B cell (primary cell): Measurements from ENCODE around the gene SETD6. TPM values are rescaled to one million over a fixed set of nuclear protein-coding genes. Genes with fewer than 3 reads are reported as not detected.
A peak's percentile ranks its signal among the peaks of the same experiment; 100 is the strongest.

Experiments
- ATAC-seq: fragments of 200-7000 bp; cut with Tn5 transposase; one replicate; pipeline ENCODE4 v1.10.0; 2021; ENCODE audit warnings: low read depth, mild to moderate bottlenecking, moderate number of reproducible peaks, moderate library complexity
- CTCF ChIA-PET: fragments of 350-600 bp; sonication (Branson Sonifier 250); formaldehyde crosslinking; loops from one replicate; lab custom pipeline; 2021; ENCODE audit warnings: antibody characterized with exemption, inconsistent platforms; lab: Charles Lee
- POLR2A ChIA-PET: fragments of 350-600 bp; sonication (Branson Sonifier 250); formaldehyde crosslinking; loops from one replicate; lab custom pipeline; 2021; ENCODE audit warnings: antibody characterized with exemption; lab: Charles Lee
- DNase-seq: peaks from one replicate; pipeline ENCODE4 v3.0.0; 2013
- H2AFZ ChIP-seq: 2 replicates; pipeline ENCODE4 v1.6.1; 2012; ENCODE audit warnings: mild to moderate bottlenecking, low read depth, low read length; ENCODE audit not compliant: insufficient read depth, poor library complexity, severe bottlenecking
- H3K27ac ChIP-seq, 2 donors: 1 replicate in 1 of 2; 2 replicates in 1 of 2; pipeline ENCODE4 v1.5.1; 2012 to 2013; ENCODE audit warnings: low read length in 2 of 2, mild to moderate bottlenecking in 2 of 2, moderate library complexity in 1 of 2
- H3K27me3 ChIP-seq, 4 experiments: fragments of 200-600 bp in 1 of 4; sonication (generic) in 1 of 4; replicated peaks in 1 of 4; 1 replicate in 2 of 4; 2 replicates in 2 of 4; pipeline versions ENCODE4 v1.6.1 to v1.7.0; 2013 to 2016; ENCODE audit warnings: low read length in 3 of 4, mild to moderate bottlenecking in 2 of 4, mixed read lengths in 1 of 4, moderate library complexity in 1 of 4; ENCODE audit not compliant: insufficient read depth in 4 of 4, control insufficient read depth in 3 of 4; ENCODE audit errors: control extremely low read depth in 1 of 4
- H3K36me3 ChIP-seq, 2 experiments: replicated peaks in 1 of 2; 1 replicate in 1 of 2; 2 replicates in 1 of 2; pipeline versions ENCODE4 v1.6.1 to v1.7.1; 2013; ENCODE audit warnings: low read length in 1 of 2; ENCODE audit not compliant: insufficient read depth in 2 of 2, control insufficient read depth in 1 of 2; ENCODE audit errors: control extremely low read depth in 1 of 2, extremely low read depth in 1 of 2
- H3K4me1 ChIP-seq, 2 donors: fragments of 200-600 bp in 1 of 2; sonication (generic) in 1 of 2; 1 replicate in 1 of 2; 2 replicates in 1 of 2; pipeline versions ENCODE4 v1.5.1 to v1.6.1; 2013 to 2017; ENCODE audit warnings: low read length in 2 of 2; ENCODE audit not compliant: control insufficient read depth in 2 of 2, insufficient read depth in 2 of 2
- H3K4me2 ChIP-seq: replicated peaks from 2 replicates; pipeline ENCODE3; 2012; ENCODE audit warnings: mild to moderate bottlenecking, low read depth, low read length; ENCODE audit not compliant: poor library complexity, severe bottlenecking
- H3K4me3 ChIP-seq, 5 experiments: fragments of 200-600 bp in 1 of 5; sonication (generic) in 1 of 5; 1 replicate in 3 of 5; 2 replicates in 2 of 5; pipeline versions ENCODE4 v1.5.1 to v1.7.0; 2011 to 2016; ENCODE audit warnings: low read length in 4 of 5, mild to moderate bottlenecking in 4 of 5, low read depth in 2 of 5, control low read depth in 1 of 5, moderate library complexity in 1 of 5; ENCODE audit not compliant: insufficient read depth in 1 of 5; ENCODE audit errors: control extremely low read depth in 1 of 5, extremely low read depth in 1 of 5
- H3K79me2 ChIP-seq: fragments of 200-600 bp; sonication (generic); one replicate; pipeline ENCODE4 v1.6.0; 2016; ENCODE audit warnings: low read length; ENCODE audit not compliant: control insufficient read depth, insufficient read depth
- H3K9ac ChIP-seq: fragments of 200-600 bp; sonication (generic); 2 replicates; pipeline ENCODE4 v1.6.1; 2017; ENCODE audit warnings: mild to moderate bottlenecking, low read length, moderate library complexity
- H3K9me3 ChIP-seq, 3 donors: one replicate each; pipeline versions ENCODE4 v1.6.1 to v1.7.1; 2013; ENCODE audit warnings: low read length in 2 of 3; ENCODE audit not compliant: control insufficient read depth in 2 of 3, insufficient read depth in 1 of 3; ENCODE audit errors: control extremely low read depth in 1 of 3
- H4K20me1 ChIP-seq: 2 replicates; pipeline ENCODE4 v1.6.0; 2012; ENCODE audit warnings: mild to moderate bottlenecking, low read length; ENCODE audit not compliant: insufficient read depth, control insufficient read depth, poor library complexity, severe bottlenecking
- H3K27ac Mint-ChIP-seq: one replicate; pipeline ENCODE4 v1.8.0; 2021; ENCODE audit warnings: mixed read lengths
- H3K27me3 Mint-ChIP-seq: one replicate; pipeline ENCODE4 v1.8.0; 2021; ENCODE audit warnings: mixed read lengths
- H3K4me1 Mint-ChIP-seq: one replicate; pipeline ENCODE4 v1.8.0; 2021; ENCODE audit warnings: mixed read lengths
- H3K4me3 Mint-ChIP-seq: one replicate; pipeline ENCODE4 v1.8.0; 2021; ENCODE audit warnings: mixed read lengths
- H3K9me3 Mint-ChIP-seq: one replicate; pipeline ENCODE4 v1.8.0; 2022; ENCODE audit warnings: mixed read lengths; ENCODE audit not compliant: insufficient read depth
- CTCF ChIP-seq: fragments of 200-600 bp; IDR thresholded peaks from one replicate; pipeline ENCODE4 v1.8.0; 2022; ENCODE audit warnings: antibody characterized with exemption, mild to moderate bottlenecking
- EZH2 ChIP-seq: IDR thresholded peaks from 2 replicates; pipeline ENCODE4 v1.6.1; 2012; ENCODE audit warnings: borderline replicate concordance, low read depth, mild to moderate bottlenecking, moderate library complexity, low read length; ENCODE audit not compliant: insufficient read depth, poor library complexity, severe bottlenecking
- WGBS: methylation state at CpG from one replicate; pipeline ENCODE4 v1.1.5; 2013; ENCODE audit warnings: missing lambda C conversion rate; ENCODE audit not compliant: insufficient coverage; 5-methylcytosine and 5-hydroxymethylcytosine counted together
- intact Hi-C: fragments of 100-400 bp; cut with micrococcal nuclease; formaldehyde crosslinking; loops from one replicate; pipeline ENCODE4 v1.10.0; 2022
- polyA plus RNA-seq: library from polyadenylated mRNA; depleted of rRNA; stranded (reverse); fragments of >200 nt; gene quantifications from 2 replicates; pipeline ENCODE4 v1.2.3, GENCODE V29; 2012
- total RNA-seq, 2 donors: library from RNA; stranded (reverse); fragments of 120-200 nt in 1 of 2; gene quantifications; 1 replicate in 1 of 2; 2 replicates in 1 of 2; pipeline versions ENCODE4 v1.2.3 to v1.2.4, GENCODE V29; 2013 to 2022

Gene SETD6
- total and polyA plus RNA-seq, 2 donors (not counting 1 experiment from before 2014, with no cell fraction given), result 24.2 to 37.4 TPM

- H3K4me1 ChIP-seq, result peaks cover 0 to 8% of the 10 kb centered on the region in 2 donors
- Mint-ChIP-seq H3K27me3 (peaks cover 9% of the 10 kb centered on the region), H3K4me3 (no peak overlapping the region), H3K4me1 (peaks cover 7% of the 10 kb centered on the region), H3K27ac (no peak overlapping the region), H3K9me3 (no peaks in the 10 kb centered on the region)
- H3K9ac ChIP-seq, result no peak overlapping the region
- H2AFZ ChIP-seq, result no peak overlapping the region
- no peak overlapping the region for H3K4me3 ChIP-seq
- H3K27me3 ChIP-seq, result peaks cover 0 to 2% (median 0%) of the 10 kb centered on the region in 4 experiments
- ChIA-PET CTCF (interaction anchor here (0.6 to 1.8 kb wide), 4 partner anchors 18 to 295 kb away, joined by 3 to 5 read pairs (median 4); no protein-coding TSS in a partner anchor), POLR2A (no interaction called here)
- no peaks in the 10 kb centered on the region for H3K79me2 ChIP-seq
- ATAC-seq (no peak), DNase-seq (no peak)
- intact Hi-C loops, result no loop called here
- H3K36me3 ChIP-seq, result no peaks in the 10 kb centered on the region
- no peaks in the 10 kb centered on the region for H3K9me3 ChIP-seq
- 61% methylated on average over 19 of the region's 20 CpGs for WGBS
- no peak for TF ChIP-seq EZH2
- TF ChIP-seq CTCF, result no peak
- no peak overlapping the region for H3K27ac ChIP-seq
- H4K20me1 ChIP-seq, result no peaks in the 10 kb centered on the region
- H3K4me2 ChIP-seq, result no peak overlapping the region
These were observed 21.4 kb upstream of the SETD6 start for GRCh38 chr16:58493756-58494431.

GRCh38 chr16:58494981-58495520, 20.3 kb upstream of the SETD6 start:
- Mint-ChIP-seq H3K4me3 (no peak overlapping the region), H3K27me3 (peaks cover 8% of the 10 kb centered on the region), H3K4me1 (peaks cover 11% of the 10 kb centered on the region), H3K27ac (no peak overlapping the region), H3K9me3 (no peaks in the 10 kb centered on the region)
- peak overlapping the region; percentile 15 for H3K4me2 ChIP-seq
- H3K79me2 ChIP-seq, result no peaks in the 10 kb centered on the region
- TF ChIP-seq EZH2, result no peak
- TF ChIP-seq CTCF, result no peak
- 4% methylated on average over 8 of the region's 8 CpGs for WGBS
- H3K36me3 ChIP-seq, result no peaks in the 10 kb centered on the region
- ChIA-PET POLR2A (no interaction called here), CTCF (interaction anchor here (1.4 to 2.1 kb wide), 2 partner anchors 7 to 9 kb away, joined by 4 to 6 read pairs; no protein-coding TSS in a partner anchor)
- H3K4me3 ChIP-seq, result no peak overlapping the region
- H3K9ac ChIP-seq, result no peak overlapping the region
- no peak overlapping the region for H2AFZ ChIP-seq
- DNase-seq (peak; percentile 61), ATAC-seq (peak; percentile 31)
- intact Hi-C loops, result no loop called here
- H3K27me3 ChIP-seq, result peaks cover 0 to 4% (median 0%) of the 10 kb centered on the region in 4 experiments
- H3K9me3 ChIP-seq, result no peaks in the 10 kb centered on the region
- H3K27ac ChIP-seq, result no peak overlapping the region
- H3K4me1 ChIP-seq, result peaks cover 1 to 11% of the 10 kb centered on the region in 2 donors
- H4K20me1 ChIP-seq, result no peaks in the 10 kb centered on the region
